T-cell (primary cell): ENCODE results near the gene CSNK1D. TPM values are rescaled to one million over a fixed set of nuclear protein-coding genes. Genes with fewer than 3 reads are reported as not detected.
A peak's percentile ranks its signal among the peaks of the same experiment; 100 is the strongest.

Source experiments
- ATAC-seq, 4 experiments: fragments of 200-7000 bp in 3 of 4; fragments of 150-1000 bp in 1 of 4; cut with Tn5 transposase; replicated peaks in 1 of 4; 1 replicate in 3 of 4; 2 replicates in 1 of 4; pipeline ENCODE4 v1.10.0; 2021; ENCODE audit warnings: moderate library complexity in 3 of 4, mild to moderate bottlenecking in 2 of 4, moderate number of reproducible peaks in 1 of 4
- CTCF ChIA-PET, 2 donors: fragments of 300-600 bp; sonication (Branson Sonifier 250); formaldehyde crosslinking; loops; one replicate each; lab custom pipeline; 2022; ENCODE audit warnings: antibody characterized with exemption in 2 of 2; lab: Charles Lee
- POLR2A ChIA-PET, 2 donors: fragments of 300-600 bp; sonication (Branson Sonifier 250); formaldehyde crosslinking; loops; one replicate each; lab custom pipeline; 2022; ENCODE audit warnings: antibody characterized with exemption in 2 of 2; lab: Charles Lee
- DNase-seq, 35 experiments: peaks; one replicate each; pipeline versions ENCODE4 v3.0.0 to v3.0.0-alpha.2; 2013 to 2023
- H3K27ac ChIP-seq: one replicate; pipeline ENCODE4 v1.5.1; 2013; ENCODE audit warnings: low read length
- H3K27me3 ChIP-seq, 2 experiments: replicated peaks in 1 of 2; 1 replicate in 1 of 2; 2 replicates in 1 of 2; pipeline versions ENCODE4 v1.6.1 to v1.7.0; 2013; ENCODE audit warnings: low read length in 1 of 2, mixed read lengths in 1 of 2; ENCODE audit not compliant: control insufficient read depth in 2 of 2, insufficient read depth in 2 of 2; ENCODE audit errors: extremely low read depth in 1 of 2
- H3K36me3 ChIP-seq, 2 donors: 1 replicate in 1 of 2; 2 replicates in 1 of 2; pipeline versions ENCODE4 v1.6.1 to v1.7.0; 2013; ENCODE audit warnings: low read length in 1 of 2; ENCODE audit not compliant: control insufficient read depth in 2 of 2, insufficient read depth in 1 of 2; ENCODE audit errors: extremely low read depth in 1 of 2
- H3K4me1 ChIP-seq, 2 experiments: 1 replicate in 1 of 2; 2 replicates in 1 of 2; pipeline versions ENCODE4 v1.6.1 to v1.7.0; 2013; ENCODE audit warnings: low read length in 2 of 2, mixed read lengths in 1 of 2; ENCODE audit not compliant: insufficient read depth in 2 of 2, control insufficient read depth in 1 of 2; ENCODE audit errors: extremely low read depth in 1 of 2
- H3K4me3 ChIP-seq, 2 donors: 1 replicate in 1 of 2; 2 replicates in 1 of 2; pipeline versions ENCODE4 v1.5.1 to v1.7.0; 2013; ENCODE audit warnings: mild to moderate bottlenecking in 2 of 2, low read length in 1 of 2, moderate library complexity in 1 of 2; ENCODE audit not compliant: control insufficient read depth in 1 of 2; ENCODE audit errors: extremely low read depth in 1 of 2
- H3K9me3 ChIP-seq: 2 replicates; pipeline ENCODE4 v1.7.0; 2013
- H3K27ac Mint-ChIP-seq, 2 donors: one replicate each; pipeline ENCODE4 v1.8.0; 2020 to 2021; ENCODE audit warnings: mild to moderate bottlenecking in 2 of 2, mixed read lengths in 2 of 2
- H3K27me3 Mint-ChIP-seq, 2 donors: one replicate each; pipeline ENCODE4 v1.8.0; 2021 to 2022; ENCODE audit warnings: mixed read lengths in 2 of 2
- H3K36me3 Mint-ChIP-seq: one replicate; pipeline ENCODE4 v1.8.0; 2021; ENCODE audit warnings: mixed read lengths
- H3K4me1 Mint-ChIP-seq, 3 donors: one replicate each; pipeline ENCODE4 v1.8.0; 2020 to 2022; ENCODE audit warnings: mixed read lengths in 3 of 3, mild to moderate bottlenecking in 1 of 3
- H3K4me3 Mint-ChIP-seq, 3 donors: one replicate each; pipeline ENCODE4 v1.8.0; 2020 to 2022; ENCODE audit warnings: mild to moderate bottlenecking in 3 of 3, mixed read lengths in 3 of 3, moderate library complexity in 3 of 3
- H3K9me3 Mint-ChIP-seq, 3 donors: one replicate each; pipeline ENCODE4 v1.8.0; 2020 to 2022; ENCODE audit warnings: mixed read lengths in 3 of 3
- WGBS: methylation state at CpG from one replicate; pipeline ENCODE4 v1.1.5; 2013; ENCODE audit warnings: missing lambda C conversion rate; ENCODE audit not compliant: insufficient coverage; 5-methylcytosine and 5-hydroxymethylcytosine counted together
- total RNA-seq, 35 experiments: library from RNA in 6 of 35; stranded (reverse) in 6 of 35; fragments of 120-200 nt in 1 of 35; gene quantifications; one replicate each; pipeline versions ENCODE4 v1.2.1 to v1.2.4 and lab custom pipeline; 2013 to 2026

Gene CSNK1D
- total RNA-seq, 5 donors from 2014 or later (not counting 1 experiment from before 2014, with no cell fraction given) = 177 to 273 (median 194) TPM

- peak overlapping the region in 1 of 2 donors; percentile 58 for H3K27ac Mint-ChIP-seq
- CTCF ChIA-PET = interaction anchor here in 1 of 2 donors (0.6 kb wide), 1 partner anchor 11 kb away, joined by 3 read pairs; no protein-coding TSS in a partner anchor
- ATAC-seq = no peak
- Histone ChIP-seq H3K36me3 (peaks cover 4 to 16% of the 10 kb centered on the region in 2 donors), H3K4me1 (peaks cover under 1 to 30% of the 10 kb centered on the region in 2 experiments), H3K27me3 (peaks cover 0 to 9% of the 10 kb centered on the region in 2 experiments), H3K27ac (no peak overlapping the region), H3K9me3 (no peaks in the 10 kb centered on the region), H3K4me3 (no peak overlapping the region)
- WGBS = 90% methylated on average over 14 of the region's 21 CpGs
- H3K36me3 Mint-ChIP-seq = peaks cover 4% of the 10 kb centered on the region
- no peak overlapping the region for H3K4me3 Mint-ChIP-seq
- H3K4me1 Mint-ChIP-seq = peaks cover 24 to 33% (median 28%) of the 10 kb centered on the region in 3 donors
- POLR2A ChIA-PET = interaction anchor here in 1 of 2 donors (0.7 kb wide), 2 partner anchors 22 to 41 kb away, joined by 5 read pairs; no protein-coding TSS in a partner anchor
- DNase-seq = no peak
- no peaks in the 10 kb centered on the region for H3K27me3 Mint-ChIP-seq
- H3K9me3 Mint-ChIP-seq = no peaks in the 10 kb centered on the region
These were observed 37.4 kb upstream of the CSNK1D start for GRCh38 chr17:82310877-82311276.

- H3K4me1 ChIP-seq = peaks cover 10 to 30% of the 10 kb centered on the region in 2 experiments
- H3K27ac ChIP-seq = no peak overlapping the region
- Mint-ChIP-seq H3K4me1 (peaks cover 26 to 37% (median 32%) of the 10 kb centered on the region in 3 donors), H3K4me3 (no peak overlapping the region), H3K27ac (no peak overlapping the region), H3K36me3 (peaks cover 4% of the 10 kb centered on the region), H3K27me3 (no peaks in the 10 kb centered on the region), H3K9me3 (no peaks in the 10 kb centered on the region)
- H3K4me3 ChIP-seq = no peak overlapping the region
- peaks cover 4 to 15% of the 10 kb centered on the region in 2 donors for H3K36me3 ChIP-seq
- H3K9me3 ChIP-seq = no peaks in the 10 kb centered on the region
- ChIA-PET POLR2A (no interaction called here), CTCF (no interaction called here)
- H3K27me3 ChIP-seq = peaks cover 0 to 6% of the 10 kb centered on the region in 2 experiments
- WGBS = 90% methylated on average over 25 of the region's 27 CpGs
- ATAC-seq = no peak
- DNase-seq = no peak
These were observed 36.4 kb upstream of the CSNK1D start for GRCh38 chr17:82309656-82310570.

DNA sequence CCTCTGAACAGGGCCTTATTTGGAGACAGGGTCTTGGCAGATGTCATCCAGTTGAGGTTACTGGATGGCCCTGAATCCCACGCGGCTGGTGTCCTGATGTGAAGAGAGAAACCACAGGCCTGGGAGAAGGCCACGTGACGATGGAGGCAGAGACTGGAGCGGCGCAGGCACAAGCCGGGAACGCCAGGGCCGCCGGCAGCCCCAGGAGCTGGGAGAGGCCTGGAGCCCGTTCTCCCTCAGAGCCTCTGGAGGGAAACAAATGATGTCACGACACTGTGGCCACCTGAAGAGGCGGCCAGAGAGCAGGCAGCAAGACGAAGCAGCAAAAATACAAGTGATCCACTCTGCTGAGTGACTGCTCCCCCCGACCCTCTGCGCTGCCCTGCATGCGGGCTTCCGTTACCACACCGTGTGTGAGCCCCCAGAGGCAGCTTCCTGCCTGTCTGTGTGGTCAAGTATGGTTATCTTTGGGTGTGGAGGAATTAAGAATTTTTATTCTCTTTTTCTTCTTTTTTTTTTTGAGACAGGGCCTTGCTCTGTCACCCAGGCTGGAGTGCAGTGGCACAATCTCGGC is 32.3 kb upstream of the CSNK1D start:
- Histone ChIP-seq H3K4me3 (no peak overlapping the region), H3K27me3 (peaks cover 0 to 4% of the 10 kb centered on the region in 2 experiments), H3K36me3 (no peaks in the 10 kb centered on the region), H3K27ac (no peak overlapping the region), H3K4me1 (peaks cover 31 to 60% of the 10 kb centered on the region in 2 experiments), H3K9me3 (no peaks in the 10 kb centered on the region)
- H3K4me3 Mint-ChIP-seq = peak overlapping the region in 1 of 3 donors; percentile 59
- H3K4me1 Mint-ChIP-seq = peaks cover 57 to 61% (median 59%) of the 10 kb centered on the region in 3 donors
- H3K27me3 Mint-ChIP-seq = no peaks in the 10 kb centered on the region
- CTCF ChIA-PET = interaction anchor here in 1 of 2 donors (0.6 kb wide), 1 partner anchor 122 kb away, joined by 5 read pairs; no protein-coding TSS in a partner anchor
- no peaks in the 10 kb centered on the region for H3K36me3 Mint-ChIP-seq
- DNase-seq (no peak), ATAC-seq (no peak)
- POLR2A ChIA-PET = no interaction called here
- WGBS = 81% methylated on average over 15 of the region's 20 CpGs
- no peaks in the 10 kb centered on the region for H3K9me3 Mint-ChIP-seq
- peak overlapping the region in 1 of 2 donors; percentile 68 for H3K27ac Mint-ChIP-seq

DNA sequence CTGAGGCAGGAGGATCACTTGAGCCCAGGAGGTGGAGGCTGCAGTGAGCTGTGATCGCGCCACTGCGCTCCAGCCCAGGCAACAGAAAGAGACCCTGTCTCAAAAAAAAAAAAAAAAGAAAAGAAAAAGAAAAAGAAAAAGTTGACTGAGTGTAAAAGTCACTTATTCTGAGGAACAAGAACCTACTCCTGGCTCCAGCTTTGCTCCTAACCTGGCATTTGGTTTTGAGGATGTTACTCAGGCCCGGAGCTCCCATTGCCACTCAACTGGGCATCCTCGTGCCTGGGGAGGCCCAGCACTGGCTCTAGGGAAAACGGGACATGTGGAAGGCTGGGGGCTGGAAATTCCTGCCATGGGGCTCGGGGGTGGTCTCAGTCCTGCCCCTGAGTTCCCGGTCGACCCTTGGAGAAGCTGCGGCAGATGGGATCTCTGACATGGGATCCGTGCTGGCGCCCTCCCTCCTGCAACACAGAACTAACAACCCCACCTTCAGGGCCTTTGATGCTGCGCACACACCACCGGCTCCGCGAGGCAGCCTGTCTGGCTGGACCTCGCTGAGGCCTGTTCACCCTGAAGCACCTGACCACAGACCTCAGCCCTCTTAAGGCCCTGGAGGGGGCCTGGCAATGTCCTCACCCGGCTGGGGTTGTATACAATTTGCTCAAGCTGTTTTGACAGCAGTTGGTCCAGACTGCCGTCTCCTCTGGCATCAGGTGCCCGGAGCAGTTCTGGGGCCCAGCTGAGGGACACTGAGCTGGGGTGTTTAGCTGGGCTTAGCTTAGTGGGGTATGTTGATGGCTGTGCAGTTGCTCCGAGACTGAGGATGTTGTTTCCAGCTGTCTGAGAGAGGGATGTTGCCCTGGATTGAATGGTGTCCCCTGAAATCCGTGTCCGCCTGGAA is 31.6 kb upstream of the CSNK1D start:
- ATAC-seq (no peak), DNase-seq (no peak)
- H3K27me3 ChIP-seq = peaks cover 0 to under 1% of the 10 kb centered on the region in 2 experiments
- H3K36me3 ChIP-seq = no peaks in the 10 kb centered on the region
- Mint-ChIP-seq H3K4me3 (peak overlapping the region in 1 of 3 donors; percentile 59), H3K27ac (peak overlapping the region in 1 of 2 donors; percentile 68), H3K27me3 (no peaks in the 10 kb centered on the region), H3K36me3 (no peaks in the 10 kb centered on the region), H3K4me1 (peaks cover 64% of the 10 kb centered on the region in 3 donors), H3K9me3 (no peaks in the 10 kb centered on the region)
- peaks cover 37 to 67% of the 10 kb centered on the region in 2 experiments for H3K4me1 ChIP-seq
- POLR2A ChIA-PET = interaction anchor here in 1 of 2 donors (0.5 kb wide), 1 partner anchor 698 kb away, joined by 5 read pairs; no protein-coding TSS in a partner anchor
- CTCF ChIA-PET = no interaction called here
- H3K27ac ChIP-seq = peak overlapping the region; percentile 2
- H3K4me3 ChIP-seq = no peak overlapping the region
- WGBS = 88% methylated on average over 20 of the region's 23 CpGs
- no peaks in the 10 kb centered on the region for H3K9me3 ChIP-seq

- peak overlapping the region; percentile 86 to 89 for H3K27ac Mint-ChIP-seq
- DNase-seq (no peak), ATAC-seq (no peak)
- H3K27me3 Mint-ChIP-seq = no peaks in the 10 kb centered on the region
- Histone ChIP-seq H3K4me1 (peaks cover 44 to 76% of the 10 kb centered on the region in 2 experiments), H3K27ac (peak overlapping the region; percentile 56), H3K27me3 (no peaks in the 10 kb centered on the region), H3K4me3 (peak overlapping the region in 1 of 2 donors; percentile 62), H3K9me3 (no peaks in the 10 kb centered on the region), H3K36me3 (no peaks in the 10 kb centered on the region)
- no peaks in the 10 kb centered on the region for H3K9me3 Mint-ChIP-seq
- no peaks in the 10 kb centered on the region for H3K36me3 Mint-ChIP-seq
- 86% methylated on average over 10 of the region's 26 CpGs for WGBS
- ChIA-PET CTCF (no interaction called here), POLR2A (interaction anchor here in 1 of 2 donors (0.6 kb wide), 1 partner anchor 40 kb away, joined by 4 read pairs; no protein-coding TSS in a partner anchor)
- peaks cover 70 to 73% (median 72%) of the 10 kb centered on the region in 3 donors for H3K4me1 Mint-ChIP-seq
- H3K4me3 Mint-ChIP-seq = peak overlapping the region in 2 of 3 donors; percentile 37 to 91
These were observed 30.7 kb upstream of the CSNK1D start for GRCh38 chr17:82303944-82304808.
